SK-N-SH treated with all-trans-retinoic acid at 6 μM for 48 hours (cell line): ENCODE results near the gene GPHN.
A peak's percentile ranks its signal among the peaks of the same experiment; 100 is the strongest.

Experiments
- ATAC-seq: fragments of 200-7000 bp; cut with Tn5 transposase; 3 replicates; pipeline ENCODE4 v1.9.1; 2020; ENCODE audit warnings: mild to moderate bottlenecking, moderate library complexity
- ARNTL ChIP-seq: fragments of 450-650 bp; formaldehyde crosslinking; IDR thresholded peaks from 2 replicates; pipeline ENCODE4 v1.5.0; 2020; ENCODE audit warnings: low read depth, mild to moderate bottlenecking, moderate library complexity, borderline replicate concordance
- BACH2 ChIP-seq: fragments of 250-450 bp; sonication (Bioruptor Pico); IDR thresholded peaks from 2 replicates; pipeline ENCODE4 v1.9.0; 2021; ENCODE audit warnings: mild to moderate bottlenecking, borderline replicate concordance
- CSDC2 ChIP-seq: fragments of 250-450 bp; sonication (Bioruptor Pico); IDR thresholded peaks from 2 replicates; pipeline ENCODE4 v1.5.0; 2020; ENCODE audit warnings: mild to moderate bottlenecking, moderate library complexity
- ESRRG ChIP-seq: fragments of 250-450 bp; sonication (Bioruptor Pico); IDR thresholded peaks from 2 replicates; pipeline ENCODE4 v1.6.1; 2021; ENCODE audit warnings: mild to moderate bottlenecking
- GLIS3 ChIP-seq: fragments of 250-450 bp; sonication (Bioruptor Pico); IDR thresholded peaks from 2 replicates; pipeline ENCODE4 v1.5.0; 2020; ENCODE audit warnings: mild to moderate bottlenecking, moderate library complexity
- ISL1 ChIP-seq: fragments of 250-450 bp; sonication (Bioruptor Pico); IDR thresholded peaks from 2 replicates; pipeline ENCODE4 v2.1.2; 2022; ENCODE audit warnings: mild to moderate bottlenecking, moderate library complexity
- OSR1 ChIP-seq: fragments of 250-450 bp; sonication (Bioruptor Pico); IDR thresholded peaks from 2 replicates; pipeline ENCODE4 v1.8.0; 2022; ENCODE audit warnings: moderate library complexity, mild to moderate bottlenecking, inconsistent platforms
- PPARA ChIP-seq: fragments of 250-450 bp; sonication (Bioruptor Pico); IDR thresholded peaks from 2 replicates; pipeline ENCODE4 v1.5.0; 2020; ENCODE audit warnings: mild to moderate bottlenecking, borderline replicate concordance
- RARB ChIP-seq: fragments of 250-450 bp; sonication (Bioruptor Pico); IDR thresholded peaks from 2 replicates; pipeline ENCODE4 v1.8.0; 2021; ENCODE audit warnings: mild to moderate bottlenecking, moderate library complexity
- SNAI2 ChIP-seq: fragments of 250-450 bp; sonication (Bioruptor Pico); IDR thresholded peaks from 2 replicates; pipeline ENCODE4 v1.5.0; 2020; ENCODE audit warnings: mild to moderate bottlenecking, moderate library complexity
- TCF4 ChIP-seq: fragments of 250-450 bp; sonication (Bioruptor Pico); IDR thresholded peaks from 2 replicates; pipeline ENCODE4 v1.8.0; 2021; ENCODE audit warnings: mild to moderate bottlenecking, moderate library complexity, borderline replicate concordance
- ZFP3 ChIP-seq: fragments of 250-450 bp; sonication (Bioruptor Pico); IDR thresholded peaks from 2 replicates; pipeline ENCODE4 v1.5.0; 2020; ENCODE audit warnings: mild to moderate bottlenecking, moderate library complexity
- ZNF565 ChIP-seq: fragments of 450-650 bp; formaldehyde crosslinking; conservative IDR thresholded peaks from 2 replicates; pipeline ENCODE4 v1.5.0; 2020; ENCODE audit warnings: low read depth, mild to moderate bottlenecking, moderate library complexity
- ZNF70 ChIP-seq: fragments of 450-650 bp; formaldehyde crosslinking; IDR thresholded peaks from 2 replicates; pipeline ENCODE4 v1.5.0; 2020; ENCODE audit warnings: mild to moderate bottlenecking, moderate library complexity
- ZNF8 ChIP-seq: fragments of 450-650 bp; formaldehyde crosslinking; IDR thresholded peaks from 2 replicates; pipeline ENCODE4 v1.5.0; 2020; ENCODE audit warnings: mild to moderate bottlenecking, moderate library complexity
- TF ChIP-seq, protein P1 (sequence below): fragments of 250-450 bp; sonication (Bioruptor Pico); IDR thresholded peaks from 2 replicates; pipeline ENCODE4 v1.8.0; 2020; ENCODE audit warnings: mild to moderate bottlenecking, moderate library complexity, borderline replicate concordance
- TF ChIP-seq, protein P2 (sequence below): fragments of 250-450 bp; sonication (Bioruptor Pico); IDR thresholded peaks from 2 replicates; pipeline ENCODE4 v1.5.1; 2020; ENCODE audit warnings: low read depth, mild to moderate bottlenecking, moderate library complexity
- TF ChIP-seq, protein P3 (sequence below): fragments of 250-450 bp; sonication (Bioruptor Pico); IDR thresholded peaks from 2 replicates; pipeline ENCODE4 v1.8.0; 2021; ENCODE audit warnings: low read depth, mild to moderate bottlenecking, moderate library complexity, borderline replicate concordance
- TF ChIP-seq, protein P4 (sequence below): fragments of 250-450 bp; sonication (Bioruptor Pico); IDR thresholded peaks from 2 replicates; pipeline ENCODE4 v1.5.1; 2021; ENCODE audit warnings: mild to moderate bottlenecking, moderate library complexity
- TF ChIP-seq, protein P5 (sequence below): fragments of 250-450 bp; sonication (Bioruptor Pico); IDR thresholded peaks from 2 replicates; pipeline ENCODE4 v1.5.0; 2020; ENCODE audit warnings: mild to moderate bottlenecking, moderate library complexity

The GPHN gene

GRCh38 chr14:67162385-67162784 is 654.4 kb downstream of the GPHN start (continued):
- TF ChIP-seq, protein P1, sequence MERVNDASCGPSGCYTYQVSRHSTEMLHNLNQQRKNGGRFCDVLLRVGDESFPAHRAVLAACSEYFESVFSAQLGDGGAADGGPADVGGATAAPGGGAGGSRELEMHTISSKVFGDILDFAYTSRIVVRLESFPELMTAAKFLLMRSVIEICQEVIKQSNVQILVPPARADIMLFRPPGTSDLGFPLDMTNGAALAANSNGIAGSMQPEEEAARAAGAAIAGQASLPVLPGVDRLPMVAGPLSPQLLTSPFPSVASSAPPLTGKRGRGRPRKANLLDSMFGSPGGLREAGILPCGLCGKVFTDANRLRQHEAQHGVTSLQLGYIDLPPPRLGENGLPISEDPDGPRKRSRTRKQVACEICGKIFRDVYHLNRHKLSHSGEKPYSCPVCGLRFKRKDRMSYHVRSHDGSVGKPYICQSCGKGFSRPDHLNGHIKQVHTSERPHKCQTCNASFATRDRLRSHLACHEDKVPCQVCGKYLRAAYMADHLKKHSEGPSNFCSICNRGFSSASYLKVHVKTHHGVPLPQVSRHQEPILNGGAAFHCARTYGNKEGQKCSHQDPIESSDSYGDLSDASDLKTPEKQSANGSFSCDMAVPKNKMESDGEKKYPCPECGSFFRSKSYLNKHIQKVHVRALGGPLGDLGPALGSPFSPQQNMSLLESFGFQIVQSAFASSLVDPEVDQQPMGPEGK (CRISPR knock-in tag): no peak
- TF ChIP-seq, protein P2, sequence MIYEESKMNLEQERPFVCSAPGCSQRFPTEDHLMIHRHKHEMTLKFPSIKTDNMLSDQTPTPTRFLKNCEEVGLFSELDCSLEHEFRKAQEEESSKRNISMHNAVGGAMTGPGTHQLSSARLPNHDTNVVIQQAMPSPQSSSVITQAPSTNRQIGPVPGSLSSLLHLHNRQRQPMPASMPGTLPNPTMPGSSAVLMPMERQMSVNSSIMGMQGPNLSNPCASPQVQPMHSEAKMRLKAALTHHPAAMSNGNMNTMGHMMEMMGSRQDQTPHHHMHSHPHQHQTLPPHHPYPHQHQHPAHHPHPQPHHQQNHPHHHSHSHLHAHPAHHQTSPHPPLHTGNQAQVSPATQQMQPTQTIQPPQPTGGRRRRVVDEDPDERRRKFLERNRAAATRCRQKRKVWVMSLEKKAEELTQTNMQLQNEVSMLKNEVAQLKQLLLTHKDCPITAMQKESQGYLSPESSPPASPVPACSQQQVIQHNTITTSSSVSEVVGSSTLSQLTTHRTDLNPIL (CRISPR knock-in tag): no peak
- TF ChIP-seq ESRRG (no peak), CSDC2 (no peak), SNAI2 (no peak)
- TF ChIP-seq, all 23 proteins: peak for 0

DNA sequence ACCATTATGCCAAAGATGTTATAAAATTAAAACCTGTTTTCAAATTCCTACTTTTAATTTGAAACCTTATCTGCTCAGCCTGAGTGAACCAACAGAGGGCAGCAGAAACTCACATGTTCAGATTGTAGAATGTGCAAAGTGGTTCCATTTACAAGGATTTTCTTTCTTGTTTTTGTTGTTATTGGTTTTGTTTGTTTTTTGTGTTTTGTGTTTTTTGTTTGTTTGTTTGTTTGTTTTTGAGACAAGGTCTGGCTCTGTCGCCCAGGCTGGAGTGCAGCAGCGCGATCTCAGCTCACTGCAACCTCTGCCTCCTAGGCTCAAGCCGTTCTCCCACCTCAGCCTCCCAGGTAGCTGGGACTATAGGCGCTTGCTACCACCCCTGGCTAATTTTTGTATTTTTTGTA is 658.5 kb downstream of the GPHN start:
- TF ChIP-seq RARB (CRISPR knock-in tag): no peak
- peak; percentile 83 for ATAC-seq

DNA sequence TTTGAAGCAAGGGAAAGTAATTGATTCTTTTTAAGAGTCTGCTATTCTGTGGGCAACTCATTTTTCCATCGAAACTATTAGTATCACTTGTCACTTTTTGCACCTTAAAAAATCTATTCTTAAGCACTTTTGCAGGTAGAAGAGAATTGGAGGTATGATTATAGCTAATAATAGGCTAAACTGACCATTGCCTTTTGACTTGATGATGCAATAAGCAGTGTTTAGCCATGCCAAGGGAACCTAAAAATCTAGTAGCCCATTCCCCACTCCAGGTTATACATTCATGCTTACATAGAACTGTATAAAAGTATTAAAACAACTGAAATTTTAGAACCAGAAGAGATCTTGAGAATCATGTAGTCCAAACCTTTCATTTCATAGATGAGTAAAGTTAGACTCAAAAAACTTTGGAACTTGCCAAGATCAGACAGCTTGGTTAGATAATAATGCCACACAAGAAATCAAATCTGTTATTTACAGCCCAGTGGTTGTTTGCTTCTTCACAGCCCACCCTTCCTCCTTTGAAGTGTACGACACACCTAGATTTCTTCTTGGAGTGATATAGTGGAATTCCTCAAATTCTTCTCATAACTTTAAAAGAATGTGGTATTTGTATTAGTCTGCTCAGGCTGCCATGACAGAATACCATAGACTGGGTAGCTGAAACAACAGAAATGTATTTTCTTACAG is 659.6 kb downstream of the GPHN start:
- TF ChIP-seq ISL1 (CRISPR knock-in tag) (0 out of 2 replicates have a peak, but pooled peaks have one; percentile 12), ESRRG (no peak)
- peak; percentile 67 for ATAC-seq

DNA sequence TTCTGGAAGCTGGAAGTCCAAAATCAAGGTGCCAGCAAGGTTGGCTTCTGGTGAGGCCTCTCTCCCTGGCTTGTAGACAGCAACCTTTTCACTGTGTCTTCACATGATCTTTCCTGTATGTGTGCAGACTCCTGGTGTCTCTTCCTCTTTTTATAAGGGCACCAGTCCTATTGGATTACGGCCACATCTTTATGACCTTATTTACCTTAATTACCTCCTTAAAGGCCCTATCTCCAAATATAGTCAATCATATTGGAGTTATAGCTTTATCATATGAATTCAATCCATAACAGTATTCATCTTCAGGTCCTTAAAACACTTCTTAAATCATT is 660.1 kb downstream of the GPHN start:
- TF ChIP-seq ARNTL (CRISPR knock-in tag) (no peak), SNAI2 (no peak), OSR1 (no peak), RARB (CRISPR knock-in tag) (no peak), ZFP3 (CRISPR knock-in tag) (no peak), ZNF8 (CRISPR knock-in tag) (no peak), GLIS3 (CRISPR knock-in tag) (no peak), TCF4 (CRISPR knock-in tag) (no peak), CSDC2 (no peak), PPARA (no peak), ISL1 (CRISPR knock-in tag) (no peak), ESRRG (no peak), ZNF70 (no peak), ZNF565 (no peak), BACH2 (no peak)
- TF ChIP-seq, protein P3, sequence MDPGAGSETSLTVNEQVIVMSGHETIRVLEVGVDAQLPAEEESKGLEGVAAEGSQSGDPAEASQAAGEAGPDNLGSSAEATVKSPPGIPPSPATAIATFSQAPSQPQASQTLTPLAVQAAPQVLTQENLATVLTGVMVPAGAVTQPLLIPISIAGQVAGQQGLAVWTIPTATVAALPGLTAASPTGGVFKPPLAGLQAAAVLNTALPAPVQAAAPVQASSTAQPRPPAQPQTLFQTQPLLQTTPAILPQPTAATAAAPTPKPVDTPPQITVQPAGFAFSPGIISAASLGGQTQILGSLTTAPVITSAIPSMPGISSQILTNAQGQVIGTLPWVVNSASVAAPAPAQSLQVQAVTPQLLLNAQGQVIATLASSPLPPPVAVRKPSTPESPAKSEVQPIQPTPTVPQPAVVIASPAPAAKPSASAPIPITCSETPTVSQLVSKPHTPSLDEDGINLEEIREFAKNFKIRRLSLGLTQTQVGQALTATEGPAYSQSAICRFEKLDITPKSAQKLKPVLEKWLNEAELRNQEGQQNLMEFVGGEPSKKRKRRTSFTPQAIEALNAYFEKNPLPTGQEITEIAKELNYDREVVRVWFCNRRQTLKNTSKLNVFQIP (CRISPR knock-in tag): no peak
- TF ChIP-seq, protein P2 (CRISPR knock-in tag): no peak
- TF ChIP-seq, protein P4, sequence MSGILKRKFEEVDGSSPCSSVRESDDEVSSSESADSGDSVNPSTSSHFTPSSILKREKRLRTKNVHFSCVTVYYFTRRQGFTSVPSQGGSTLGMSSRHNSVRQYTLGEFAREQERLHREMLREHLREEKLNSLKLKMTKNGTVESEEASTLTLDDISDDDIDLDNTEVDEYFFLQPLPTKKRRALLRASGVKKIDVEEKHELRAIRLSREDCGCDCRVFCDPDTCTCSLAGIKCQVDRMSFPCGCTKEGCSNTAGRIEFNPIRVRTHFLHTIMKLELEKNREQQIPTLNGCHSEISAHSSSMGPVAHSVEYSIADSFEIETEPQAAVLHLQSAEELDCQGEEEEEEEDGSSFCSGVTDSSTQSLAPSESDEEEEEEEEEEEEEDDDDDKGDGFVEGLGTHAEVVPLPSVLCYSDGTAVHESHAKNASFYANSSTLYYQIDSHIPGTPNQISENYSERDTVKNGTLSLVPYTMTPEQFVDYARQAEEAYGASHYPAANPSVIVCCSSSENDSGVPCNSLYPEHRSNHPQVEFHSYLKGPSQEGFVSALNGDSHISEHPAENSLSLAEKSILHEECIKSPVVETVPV (CRISPR knock-in tag): no peak
- TF ChIP-seq, protein P5, sequence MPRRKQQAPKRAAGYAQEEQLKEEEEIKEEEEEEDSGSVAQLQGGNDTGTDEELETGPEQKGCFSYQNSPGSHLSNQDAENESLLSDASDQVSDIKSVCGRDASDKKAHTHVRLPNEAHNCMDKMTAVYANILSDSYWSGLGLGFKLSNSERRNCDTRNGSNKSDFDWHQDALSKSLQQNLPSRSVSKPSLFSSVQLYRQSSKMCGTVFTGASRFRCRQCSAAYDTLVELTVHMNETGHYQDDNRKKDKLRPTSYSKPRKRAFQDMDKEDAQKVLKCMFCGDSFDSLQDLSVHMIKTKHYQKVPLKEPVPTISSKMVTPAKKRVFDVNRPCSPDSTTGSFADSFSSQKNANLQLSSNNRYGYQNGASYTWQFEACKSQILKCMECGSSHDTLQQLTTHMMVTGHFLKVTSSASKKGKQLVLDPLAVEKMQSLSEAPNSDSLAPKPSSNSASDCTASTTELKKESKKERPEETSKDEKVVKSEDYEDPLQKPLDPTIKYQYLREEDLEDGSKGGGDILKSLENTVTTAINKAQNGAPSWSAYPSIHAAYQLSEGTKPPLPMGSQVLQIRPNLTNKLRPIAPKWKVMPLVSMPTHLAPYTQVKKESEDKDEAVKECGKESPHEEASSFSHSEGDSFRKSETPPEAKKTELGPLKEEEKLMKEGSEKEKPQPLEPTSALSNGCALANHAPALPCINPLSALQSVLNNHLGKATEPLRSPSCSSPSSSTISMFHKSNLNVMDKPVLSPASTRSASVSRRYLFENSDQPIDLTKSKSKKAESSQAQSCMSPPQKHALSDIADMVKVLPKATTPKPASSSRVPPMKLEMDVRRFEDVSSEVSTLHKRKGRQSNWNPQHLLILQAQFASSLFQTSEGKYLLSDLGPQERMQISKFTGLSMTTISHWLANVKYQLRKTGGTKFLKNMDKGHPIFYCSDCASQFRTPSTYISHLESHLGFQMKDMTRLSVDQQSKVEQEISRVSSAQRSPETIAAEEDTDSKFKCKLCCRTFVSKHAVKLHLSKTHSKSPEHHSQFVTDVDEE: no peak
- TF ChIP-seq, all 23 proteins: peak for 0
- ATAC-seq: no peak
